GM18870 (cell line): ENCODE data around the gene TBC1D3I.
"Not testable (repeated sequence)": the region's sequence is repeated elsewhere in the genome, so short reads cannot be mapped to it uniquely, and the experiment has no call there.

Experiments
- ATAC-seq: cut with Tn5 transposase; IDR thresholded peaks from one replicate; pipeline ENCODE4 v1.9.1; 2021; ENCODE audit warnings: moderate library complexity; ENCODE audit not compliant: unreplicated experiment

Gene TBC1D3I

DNA sequence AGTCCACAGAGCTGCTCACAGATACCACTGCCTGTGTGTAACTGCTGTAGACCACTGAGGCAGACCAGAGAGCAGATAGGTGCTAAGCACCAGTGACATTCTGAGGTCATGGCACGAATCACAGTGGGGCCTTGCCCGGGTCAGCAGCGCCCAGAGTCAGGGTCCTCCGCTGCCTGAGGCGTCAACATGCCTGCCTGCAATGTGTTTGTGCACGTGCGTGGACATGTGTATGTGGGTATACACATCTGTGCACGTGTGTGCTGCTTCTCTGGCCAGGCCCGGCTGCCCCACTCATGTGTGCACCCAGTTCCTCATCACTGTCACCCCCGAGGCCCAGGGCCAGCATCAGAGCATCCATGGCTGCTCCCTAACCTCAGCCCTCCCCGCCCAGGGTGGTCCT is at the start of gene TBC1D3I:
Gene TBC1D3I, minus strand, starts transcription at position 101 of the 400 bp plus-strand sequence. CDS start 1,585 bp downstream, outside the sequence.
- ATAC-seq = not testable (repeated sequence)

- not testable (repeated sequence) for ATAC-seq
These were observed 30.8 kb upstream of the TBC1D3I start for GRCh38 chr17:36295161-36295560.

- not testable (repeated sequence) for ATAC-seq
These were observed 25.7 kb upstream of the TBC1D3I start for GRCh38 chr17:36289965-36290612.

- ATAC-seq = not testable (repeated sequence)
These were observed 19.8 kb upstream of the TBC1D3I start for GRCh38 chr17:36284219-36284618.

DNA sequence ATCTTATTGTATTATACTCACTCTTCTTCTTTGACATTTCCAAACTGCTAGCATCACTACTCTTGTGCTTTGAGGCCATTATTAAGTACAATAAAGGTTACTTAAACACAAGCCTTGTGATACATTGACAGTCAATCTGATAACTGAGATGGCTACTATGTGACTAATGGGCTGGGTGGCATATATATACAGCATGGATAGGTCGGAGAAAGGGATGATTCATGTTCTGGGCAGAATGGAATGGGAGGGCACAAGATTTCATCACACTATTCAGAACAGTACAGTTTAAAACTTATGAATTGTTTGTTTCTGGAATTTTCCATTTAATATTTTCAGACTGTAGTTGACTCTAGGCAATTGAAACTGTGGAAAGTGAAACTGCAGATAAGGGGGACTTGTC is 18.9 kb upstream of the TBC1D3I start:
- not testable (repeated sequence) for ATAC-seq

DNA sequence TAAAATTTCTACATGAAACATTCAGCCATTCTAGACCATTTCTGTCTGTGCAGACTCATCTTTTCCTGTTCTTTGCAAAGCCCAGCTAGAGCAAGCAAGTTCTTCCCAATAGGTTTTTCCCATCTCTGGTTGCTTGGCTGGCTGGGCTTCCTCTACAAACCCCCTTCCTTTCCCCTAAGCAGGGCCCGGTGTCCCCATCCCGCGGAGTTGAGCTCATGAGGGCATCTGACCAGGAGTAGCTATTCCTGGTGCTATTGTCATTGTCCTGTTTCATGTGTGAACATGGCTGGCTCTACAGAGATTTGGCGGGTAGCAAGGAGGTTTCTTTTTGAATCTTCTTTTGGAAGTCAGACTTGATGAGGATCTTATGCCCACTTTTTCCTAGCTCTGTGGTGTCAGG is 22.3 kb downstream of the TBC1D3I start:
- not testable (repeated sequence) for ATAC-seq

DNA sequence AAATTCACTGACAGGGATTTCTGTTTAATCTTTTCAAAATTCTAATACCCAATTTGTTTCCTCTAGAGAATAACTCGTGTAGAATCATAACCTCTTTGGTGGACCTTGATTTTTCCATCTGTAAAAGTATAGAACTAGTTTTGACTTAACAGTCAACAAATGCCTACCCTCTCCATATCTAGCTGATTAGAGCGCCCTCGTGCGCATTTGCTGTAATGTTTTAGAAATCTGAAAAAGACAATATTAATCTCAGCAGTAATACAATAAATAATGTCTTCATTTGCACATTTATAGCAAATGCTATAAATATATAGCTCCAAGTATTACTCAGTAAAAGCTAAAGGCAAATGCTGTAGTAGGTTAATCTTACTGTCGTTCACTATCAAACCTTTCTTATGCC is 34.7 kb downstream of the TBC1D3I start:
- ATAC-seq = not testable (repeated sequence)

GRCh38 chr17:36222967-36223366 is 41.4 kb downstream of the TBC1D3I start:
- not testable (repeated sequence) for ATAC-seq

DNA sequence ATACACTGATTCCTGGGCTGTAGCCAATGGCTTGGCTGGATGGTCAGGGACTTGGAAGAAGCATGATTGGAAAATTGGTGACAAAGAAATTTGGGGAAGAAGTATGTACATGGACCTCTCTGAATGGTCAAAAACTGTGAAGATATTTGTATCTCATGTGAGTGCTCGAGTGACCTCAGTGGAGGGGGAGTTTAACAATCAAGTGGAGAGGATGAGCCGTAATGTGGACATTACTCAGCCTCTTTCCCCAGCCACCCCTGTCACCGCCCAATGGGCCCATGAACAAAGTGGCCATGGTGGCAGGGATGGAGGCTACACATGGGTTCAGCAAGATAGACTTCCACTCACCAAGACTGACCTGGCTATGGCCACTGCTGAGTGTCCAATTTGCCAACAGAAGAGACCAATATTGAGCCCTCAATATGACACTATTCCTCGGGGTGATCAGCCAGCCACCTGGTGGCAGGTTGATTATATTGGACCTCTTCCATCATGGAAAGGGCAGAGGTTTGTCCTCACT is 42.7 kb downstream of the TBC1D3I start:
- ATAC-seq = not testable (repeated sequence)

- not testable (repeated sequence) for ATAC-seq
These were observed 43.4 kb downstream of the TBC1D3I start for GRCh38 chr17:36220737-36221580.

DNA sequence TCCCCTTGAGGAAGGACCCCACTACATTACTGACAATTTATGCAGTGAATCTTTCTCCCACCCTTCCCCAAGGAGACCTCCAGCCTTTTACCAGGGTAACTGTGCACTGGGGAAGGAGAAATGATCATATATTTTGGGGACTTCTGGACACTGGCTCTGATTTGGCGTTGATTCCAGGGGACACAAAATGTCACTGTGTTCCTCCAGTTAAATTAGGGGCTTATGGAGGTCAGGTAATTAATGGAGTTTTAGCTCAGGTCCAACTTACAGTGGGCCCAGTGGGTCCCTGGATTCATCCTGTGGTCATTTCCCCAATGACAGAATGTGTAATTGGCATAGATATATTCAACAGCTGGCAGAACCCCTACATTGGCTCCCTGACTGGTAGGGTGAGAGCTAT is 44.8 kb downstream of the TBC1D3I start:
- ATAC-seq = not testable (repeated sequence)

- ATAC-seq = not testable (repeated sequence)
These were observed 48.7 kb downstream of the TBC1D3I start for GRCh38 chr17:36215406-36216308.

- no peak for ATAC-seq
These were observed 49.5 kb downstream of the TBC1D3I start for GRCh38 chr17:36214918-36215317.

GRCh38 chr17:36213695-36214094 is 50.7 kb downstream of the TBC1D3I start:
- ATAC-seq = no peak

DNA sequence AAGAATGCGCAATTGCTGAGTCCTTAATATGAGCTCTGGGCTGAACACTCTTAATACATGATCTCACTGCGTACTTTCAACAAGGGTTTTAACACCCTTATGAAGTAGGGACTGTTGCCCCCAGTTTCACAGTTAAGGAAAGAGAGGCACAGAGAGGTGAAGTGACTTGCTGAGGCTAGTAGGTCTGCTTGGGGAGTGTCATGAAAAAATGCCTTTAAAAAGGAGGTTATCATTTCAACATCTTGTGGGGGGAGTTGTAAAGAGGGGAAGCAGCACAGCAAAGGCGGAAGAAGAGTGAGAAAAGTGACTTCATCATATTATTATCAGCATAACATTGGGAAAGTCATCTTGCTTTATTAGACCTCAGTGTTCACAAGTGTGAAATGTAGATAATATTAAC is 51.4 kb downstream of the TBC1D3I start:
- ATAC-seq = no peak

GRCh38 chr17:36212272-36212605 is 52.1 kb downstream of the TBC1D3I start:
- no peak for ATAC-seq

- ATAC-seq = not testable (repeated sequence)
These were observed 52.7 kb downstream of the TBC1D3I start for GRCh38 chr17:36211484-36212271.

DNA sequence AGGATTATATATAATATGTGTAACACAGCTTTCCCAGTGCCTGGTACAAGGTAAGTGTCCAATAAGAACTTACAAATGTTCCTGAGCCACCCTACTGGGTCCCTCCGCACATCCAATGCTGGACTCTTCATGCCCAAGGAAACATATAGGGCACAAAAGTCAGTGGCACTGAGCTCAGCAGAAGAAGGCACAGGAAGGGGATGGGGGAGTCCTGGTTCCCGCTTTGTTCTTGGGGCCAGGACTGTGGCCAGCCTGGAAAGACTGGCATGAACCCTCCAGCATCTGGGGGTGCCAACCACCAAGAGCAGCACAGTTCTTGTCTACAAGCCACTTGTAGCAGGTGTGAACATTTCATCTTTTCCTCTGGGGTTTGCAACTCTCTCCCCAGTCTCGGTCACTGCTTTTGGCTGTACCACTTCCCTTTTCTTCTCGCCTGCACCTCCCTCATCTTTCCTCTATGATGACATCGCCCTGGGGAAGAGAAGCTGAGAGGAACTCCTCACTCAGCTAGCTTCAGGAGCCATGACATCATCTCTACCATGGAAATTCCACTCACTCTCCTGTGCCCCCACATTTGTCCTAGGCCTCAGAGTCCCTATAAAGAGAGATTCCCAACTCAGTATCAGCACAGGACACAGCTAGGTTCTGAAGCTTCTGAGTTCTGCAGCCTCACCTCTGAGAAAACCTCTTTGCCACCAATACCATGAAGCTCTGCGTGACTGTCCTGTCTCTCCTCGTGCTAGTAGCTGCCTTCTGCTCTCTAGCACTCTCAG is 53.7 kb downstream of the TBC1D3I start, which contains the start of gene CCL4L2:
Gene CCL4L2, plus strand, starts transcription at position 625 of the 773 bp plus-strand sequence.
- peak; percentile 74 for ATAC-seq

- ATAC-seq = no peak
These were observed 54.8 kb downstream of the TBC1D3I start for GRCh38 chr17:36209575-36209974.
